ENCODE measurements around the gene STK4.

- no peak for TF ChIP-seq POLR2A (IDR thresholded peaks at IDR 0.05)
- no peak for TF ChIP-seq CTCF (IDR thresholded peaks at IDR 0.05)
- TF ChIP-seq EP300 (IDR thresholded peaks at IDR 0.05), result no peak
These were observed 19.9 kb upstream of the STK4 start for GRCh38 chr20:44946271-44946852.

Measured in ovary (tissue), 3 donors.